NCI-H1105 (cell line): Measurements from ENCODE around the gene KCNQ4.

Source experiments
- DNase-seq: peaks from one replicate; lab custom pipeline; 2025; lab: John Stamatoyannopoulos, UW

Gene KCNQ4

GRCh38 chr1:40820251-40820797, 36.7 kb downstream of the KCNQ4 start:
- no peak for DNase-seq

- DNase-seq: no peak
Measured at GRCh38 chr1:40820911-40821693, 37.5 kb downstream of the KCNQ4 start.

GRCh38 chr1:40822890-40823289, 39.3 kb downstream of the KCNQ4 start:
- DNase-seq: no peak

- DNase-seq: no peak
Measured at GRCh38 chr1:40823345-40823744, 39.8 kb downstream of the KCNQ4 start.

GRCh38 chr1:40823983-40824382, 40.4 kb downstream of the KCNQ4 start:
- DNase-seq: no peak

- DNase-seq: no peak
Measured at GRCh38 chr1:40824591-40825434, 41.2 kb downstream of the KCNQ4 start.

GRCh38 chr1:40825435-40825788, 41.8 kb downstream of the KCNQ4 start:
- DNase-seq: no peak

- no peak for DNase-seq
Measured at GRCh38 chr1:40825996-40826395, 42.4 kb downstream of the KCNQ4 start.

- DNase-seq: no peak
Measured at GRCh38 chr1:40829631-40830245, 46.2 kb downstream of the KCNQ4 start.

- DNase-seq: no peak
Measured at GRCh38 chr1:40830419-40830943, 46.9 kb downstream of the KCNQ4 start.

GRCh38 chr1:40831001-40831732, 47.6 kb downstream of the KCNQ4 start:
- DNase-seq: no peak

- no peak for DNase-seq
Measured at GRCh38 chr1:40833979-40834378, 50.4 kb downstream of the KCNQ4 start.

- DNase-seq: no peak
Measured at GRCh38 chr1:40834968-40835545, 51.5 kb downstream of the KCNQ4 start.

- DNase-seq: no peak
Measured at GRCh38 chr1:40836283-40836682, 52.7 kb downstream of the KCNQ4 start.

- no peak for DNase-seq
Measured at GRCh38 chr1:40837601-40838000, 54.0 kb downstream of the KCNQ4 start.

- DNase-seq: no peak
Measured at GRCh38 chr1:40838045-40838979, 54.7 kb downstream of the KCNQ4 start.

GRCh38 chr1:40838980-40839942, 55.7 kb downstream of the KCNQ4 start:
- DNase-seq: no peak

GRCh38 chr1:40839943-40840335, 56.4 kb downstream of the KCNQ4 start:
- no peak for DNase-seq
